ENCODE results near the gene MED13L.
A peak's percentile ranks its signal among the peaks of the same experiment; 100 is the strongest.
"Not testable (repeated sequence)": the region's sequence is repeated elsewhere in the genome, so short reads cannot be mapped to it uniquely, and the experiment has no call there.

MED13L gene

GRCh38 chr12:116303929-116304328 lies 26.4 kb upstream of the MED13L start:
- no peak for DNase-seq (ENCODE audit: low read depth in 2 of 2)

- no peak for DNase-seq (ENCODE audit: low read depth in 2 of 2)
Observed at GRCh38 chr12:116303066-116303465, 25.6 kb upstream of the MED13L start.

DNA sequence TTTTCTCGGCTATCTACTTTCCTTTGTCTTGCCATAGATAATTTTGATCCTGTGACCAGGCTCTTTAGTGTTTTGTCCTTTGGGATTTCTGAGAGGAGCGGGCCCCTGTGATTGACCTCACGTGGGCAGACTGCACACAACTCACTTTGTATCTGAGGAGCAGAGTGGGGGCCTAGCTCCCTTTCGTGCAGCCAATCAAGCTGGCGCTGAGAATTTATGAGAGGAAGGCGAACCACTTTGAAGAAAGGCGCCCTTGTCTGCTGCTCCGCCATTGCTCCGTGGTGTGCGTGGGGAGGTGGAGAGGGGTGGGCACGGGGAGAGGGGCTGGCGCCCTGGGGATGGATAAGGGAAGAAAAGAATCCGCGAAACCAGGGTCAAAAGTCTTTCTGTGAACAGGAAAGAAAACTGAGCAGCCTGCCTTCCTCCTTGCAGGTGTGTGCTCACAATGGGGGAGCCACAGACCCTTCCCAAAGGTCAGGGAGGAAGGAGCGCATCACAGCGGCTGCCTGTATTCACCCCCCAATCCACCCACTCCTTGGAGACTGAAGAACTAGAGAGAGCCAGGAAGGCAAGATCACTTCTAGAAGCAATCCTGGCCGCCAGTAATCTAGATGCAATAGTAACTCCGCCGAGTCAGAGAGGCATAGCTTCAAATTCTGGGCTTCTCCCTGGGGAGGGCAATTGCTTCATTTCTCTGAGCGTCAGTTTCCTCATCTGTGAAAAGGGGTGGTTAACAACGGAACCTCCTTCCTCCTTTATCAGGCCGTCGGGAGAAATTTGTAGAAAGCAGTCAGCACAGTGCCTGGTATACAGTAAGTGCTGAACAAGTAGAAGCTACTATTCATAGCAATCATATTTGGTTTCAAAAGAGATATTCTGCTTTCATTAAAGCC lies 24.9 kb upstream of the MED13L start:
- no peak for DNase-seq (ENCODE audit: low read depth in 2 of 2)

- no peak for DNase-seq (ENCODE audit: low read depth in 2 of 2)
Observed at GRCh38 chr12:116301621-116302020, 24.1 kb upstream of the MED13L start.

- DNase-seq (ENCODE audit: low read depth in 2 of 2), result no peak
Observed at GRCh38 chr12:116299665-116300328, 22.3 kb upstream of the MED13L start.

DNA sequence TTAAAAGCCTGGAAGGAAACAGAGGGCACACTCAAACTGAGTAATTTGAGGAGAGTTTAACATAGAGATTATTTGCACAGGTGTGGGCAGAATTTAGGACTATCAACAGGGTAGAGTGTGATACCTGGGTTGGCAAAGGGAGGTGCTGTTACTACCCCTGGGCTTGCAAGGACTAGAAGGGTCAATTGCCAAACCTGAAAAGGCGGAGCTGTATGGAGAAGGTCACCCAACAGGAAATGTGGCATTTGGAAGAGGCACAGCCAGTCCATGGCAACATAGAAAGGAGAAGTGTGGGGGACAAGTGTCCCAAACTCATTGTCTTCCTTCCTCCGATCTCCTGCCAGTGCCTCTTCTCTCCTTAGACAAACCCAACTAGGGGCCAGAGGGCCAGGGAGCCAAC lies 21.6 kb upstream of the MED13L start:
- DNase-seq (ENCODE audit: low read depth in 2 of 2), result no peak

GRCh38 chr12:116298578-116298977 lies 21.1 kb upstream of the MED13L start:
- no peak for DNase-seq (ENCODE audit: low read depth in 2 of 2)

- no peak for DNase-seq (ENCODE audit: low read depth in 2 of 2)
Observed at GRCh38 chr12:116297224-116297834, 19.8 kb upstream of the MED13L start.

GRCh38 chr12:116295327-116296263 lies 18.1 kb upstream of the MED13L start:
- peak; percentile 33 to 39 for DNase-seq (ENCODE audit: low read depth in 2 of 2)

DNA sequence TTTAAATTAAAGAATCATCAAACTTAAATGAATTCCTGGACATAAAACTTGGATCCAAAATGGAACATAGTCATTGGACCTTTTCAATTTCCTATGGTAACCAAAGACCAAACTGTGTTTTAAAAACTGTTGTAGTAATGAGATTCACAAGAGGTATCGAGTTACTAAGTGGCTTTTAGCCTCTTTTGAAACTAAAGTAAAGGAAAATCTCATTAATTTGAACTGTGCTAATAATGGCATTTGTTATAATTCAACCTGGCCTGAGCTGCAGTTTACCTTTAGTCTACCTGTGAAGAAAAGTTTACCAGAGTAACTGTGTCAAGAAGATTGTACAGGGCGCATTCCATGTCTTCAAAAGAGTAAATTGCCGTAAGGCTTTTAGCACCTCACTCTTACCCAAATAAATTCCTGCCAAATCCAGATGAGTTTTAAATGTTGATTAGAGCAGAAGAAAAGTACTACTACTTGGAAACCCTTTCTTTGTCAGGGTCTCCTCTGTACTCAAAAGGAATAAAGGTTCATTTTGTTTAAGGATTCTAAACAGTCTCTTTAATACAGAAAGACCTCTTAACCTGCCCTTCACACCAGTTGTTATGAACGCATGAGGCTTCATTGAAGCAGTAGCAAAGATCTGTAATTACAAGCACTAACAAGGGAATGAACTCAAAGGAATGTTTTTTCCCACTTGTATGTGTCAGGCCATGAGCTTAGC lies 17.1 kb upstream of the MED13L start:
- DNase-seq (ENCODE audit: low read depth in 2 of 2), result no peak

DNA sequence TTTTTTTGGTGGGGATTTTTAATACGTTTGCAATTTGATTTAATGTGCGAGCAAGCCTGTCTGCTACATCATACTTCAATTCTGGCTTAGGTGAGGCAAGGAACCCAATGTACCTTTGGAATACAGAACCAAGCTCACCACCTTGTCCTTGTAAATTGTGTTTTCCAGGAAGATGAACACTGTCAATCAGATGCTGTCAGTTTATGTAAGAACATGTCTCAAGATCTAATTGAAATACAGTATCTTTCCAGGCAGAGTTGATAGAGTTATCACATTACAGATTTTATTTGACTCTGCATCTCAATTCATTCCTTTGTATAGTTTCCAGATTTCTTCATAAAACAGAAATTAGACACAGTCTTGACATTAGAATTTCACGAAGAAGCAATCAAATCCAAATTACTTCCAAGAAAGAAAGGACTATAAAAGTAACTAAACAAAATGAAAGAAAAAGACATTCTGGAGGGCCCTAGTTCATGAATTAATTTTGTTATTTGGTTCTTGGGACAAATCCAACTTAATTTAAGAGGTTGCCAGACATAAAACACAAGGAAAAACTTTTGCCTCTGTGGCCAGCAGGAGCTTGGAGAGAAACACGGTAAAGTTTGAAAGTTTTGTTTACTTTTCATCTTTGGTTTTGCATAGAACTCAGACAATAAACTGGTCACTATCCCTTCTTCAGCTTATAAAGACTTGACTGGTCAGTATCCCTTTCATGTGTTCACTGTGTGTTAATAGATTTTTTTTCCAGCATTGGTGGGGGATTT lies 16.4 kb upstream of the MED13L start:
- no peak for DNase-seq (ENCODE audit: low read depth in 2 of 2)

- DNase-seq (ENCODE audit: low read depth in 2 of 2), result no peak
Observed at GRCh38 chr12:116291218-116291617, 13.7 kb upstream of the MED13L start.

DNA sequence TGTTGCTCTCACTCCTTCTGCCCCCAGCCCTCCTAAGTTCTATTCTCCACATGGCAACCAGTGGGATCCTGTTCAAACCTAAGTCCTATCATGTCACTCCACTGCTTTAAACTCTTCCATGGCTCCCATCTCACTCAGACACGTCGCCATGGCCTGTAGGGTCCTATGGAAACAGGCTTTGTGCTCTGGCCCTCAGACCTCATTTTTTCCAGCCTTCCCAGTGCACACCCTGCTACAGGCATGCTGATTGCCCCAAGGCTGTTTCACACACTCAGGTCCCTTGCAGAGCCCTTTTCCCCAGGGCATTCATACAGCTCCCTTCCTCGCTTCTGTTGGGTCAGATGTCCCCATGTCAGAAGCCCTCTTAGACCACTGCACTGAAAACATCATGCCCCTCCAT lies 11.2 kb upstream of the MED13L start:
- no peak for DNase-seq (ENCODE audit: low read depth in 2 of 2)

DNA sequence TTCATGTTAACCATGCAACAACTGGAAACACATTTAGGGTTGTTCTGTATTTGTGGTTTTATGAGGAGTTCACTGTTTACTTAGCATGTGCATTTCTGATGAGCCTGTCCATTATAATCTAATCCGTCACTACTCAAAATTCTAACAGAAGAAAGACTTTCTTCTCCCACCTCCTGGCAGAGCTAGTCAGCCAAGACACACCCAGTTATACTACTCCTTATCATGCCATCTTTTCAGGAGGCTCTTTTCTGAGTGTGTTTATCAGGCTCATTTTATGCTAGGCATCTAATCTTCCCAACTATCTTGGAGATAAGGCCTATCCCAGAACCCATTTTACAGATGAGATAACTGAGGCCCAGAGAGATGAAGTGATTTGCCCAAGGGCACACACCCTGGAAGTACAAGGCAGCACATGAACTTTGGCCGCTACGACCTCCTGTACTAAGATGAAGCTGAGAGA lies 10.4 kb upstream of the MED13L start:
- no peak for DNase-seq (ENCODE audit: low read depth in 2 of 2)

DNA sequence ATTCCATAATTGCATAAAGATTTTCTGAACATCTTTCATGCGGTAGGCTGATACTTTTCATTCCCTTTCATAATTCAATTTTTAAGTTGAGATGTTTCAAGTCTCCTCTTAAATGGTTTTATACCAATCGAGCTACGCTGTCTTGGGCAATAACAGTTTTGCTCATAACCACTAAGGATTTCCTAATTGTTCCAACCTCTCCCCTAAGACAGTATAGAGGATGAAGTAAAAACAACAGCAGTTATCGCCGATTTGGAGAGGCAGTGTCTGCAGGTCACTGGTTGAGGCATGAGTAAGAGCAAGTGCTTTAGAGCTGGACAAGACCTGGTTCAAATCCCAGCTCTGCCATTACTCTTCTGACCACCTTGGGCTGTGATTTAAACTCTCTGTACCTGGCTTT lies 6.9 kb upstream of the MED13L start:
- no peak for DNase-seq (ENCODE audit: low read depth in 2 of 2)

DNA sequence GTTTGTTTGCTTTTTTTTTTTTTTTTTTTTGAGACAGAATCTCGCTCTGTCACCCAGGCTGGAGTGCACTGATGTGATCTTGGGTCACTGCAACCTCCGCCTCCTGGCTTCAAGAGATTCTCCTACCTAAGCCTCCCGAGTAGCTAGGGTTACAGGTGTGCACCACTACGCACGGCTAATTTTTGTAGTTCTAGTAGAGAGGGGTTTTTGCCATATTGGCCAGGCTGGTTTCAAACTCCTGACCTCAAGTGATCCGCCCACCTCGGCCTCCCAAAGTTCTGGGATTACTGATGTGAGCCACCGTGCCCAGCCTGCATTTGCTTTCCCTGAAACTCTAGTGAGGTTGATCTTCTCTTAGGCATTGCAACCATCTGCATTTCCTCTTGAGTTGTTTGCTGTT lies 6.4 kb upstream of the MED13L start:
- DNase-seq (ENCODE audit: low read depth in 2 of 2), result not testable (repeated sequence)

DNA sequence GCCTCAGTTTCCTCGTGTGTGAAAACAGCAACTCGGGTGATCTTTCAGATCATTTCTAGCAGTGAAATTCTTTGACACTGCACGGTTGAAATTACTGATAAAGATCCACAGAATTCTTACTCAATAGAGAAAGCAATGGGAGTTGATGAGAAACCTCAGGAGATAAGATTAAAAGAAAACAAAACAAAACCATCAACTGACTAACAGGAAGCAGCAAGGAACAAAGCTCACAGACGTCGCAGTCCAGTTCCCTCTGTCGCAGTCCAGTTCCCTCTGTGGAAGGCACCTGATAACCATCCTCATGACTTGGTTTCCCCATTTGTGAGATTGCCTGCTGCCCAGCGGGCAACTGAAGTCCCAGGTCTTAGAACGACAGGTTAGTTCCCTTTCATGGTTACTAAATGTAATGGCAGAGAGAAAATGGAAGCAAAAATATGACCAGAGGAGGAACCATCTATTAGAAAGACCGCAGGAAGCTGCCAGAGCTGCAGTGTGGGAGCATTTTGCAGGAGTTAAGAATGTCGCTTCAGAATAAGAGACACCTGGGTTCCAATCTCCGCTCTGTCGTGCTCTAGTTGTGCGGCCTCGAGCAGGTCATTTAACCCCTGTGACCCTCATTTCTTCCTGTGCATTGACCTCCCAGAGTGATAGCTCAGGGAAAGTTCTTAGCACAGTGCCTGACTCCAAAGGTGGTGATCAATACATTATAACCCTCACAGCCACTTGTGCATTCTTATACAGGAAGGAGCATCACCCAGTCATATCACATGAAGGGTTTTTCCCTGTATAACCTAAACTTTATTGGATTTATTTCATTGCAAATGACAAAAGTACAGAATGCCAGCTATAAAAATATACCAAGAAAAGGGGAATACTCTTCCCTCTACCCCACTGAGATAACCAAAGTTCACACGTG lies 5.1 kb upstream of the MED13L start:
- DNase-seq (ENCODE audit: low read depth in 2 of 2), result no peak

- no peak for DNase-seq (ENCODE audit: low read depth in 2 of 2)
Observed at GRCh38 chr12:116280595-116281290, 3.2 kb upstream of the MED13L start.

Measured in fibroblast of skin of left quadriceps (primary cell).